CD4-positive, alpha-beta T cell treated with Interleukin-6 for 4 hours (primary cell): ENCODE data around the gene PLK4.
"Not testable (repeated sequence)": the region's sequence is repeated elsewhere in the genome, so short reads cannot be mapped to it uniquely, and the experiment has no call there.

ENCODE experiments used
- DNase-seq: peaks from one replicate; pipeline ENCODE4 v3.0.0-alpha.2; 2020; ENCODE audit warnings: mixed read lengths

The PLK4 gene

DNA sequence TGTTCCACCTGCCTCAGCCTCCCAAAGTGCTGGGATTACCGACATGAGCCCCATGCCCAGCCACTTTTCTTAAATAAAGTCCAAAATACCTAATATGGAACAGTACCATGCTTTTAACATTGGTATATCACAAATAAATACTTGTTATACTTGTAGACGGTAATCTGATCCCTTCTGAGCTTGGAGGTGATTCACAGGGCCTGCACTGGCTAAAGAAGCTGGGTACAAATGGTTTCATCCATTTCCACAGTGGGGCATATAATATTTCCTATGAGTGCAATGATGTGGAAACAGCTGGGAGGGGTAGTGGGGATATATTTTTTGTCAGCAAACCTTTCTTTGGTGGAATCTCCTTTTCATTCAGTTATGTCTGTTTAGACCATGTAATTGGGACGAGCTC, 35.8 kb downstream of the PLK4 start:
- DNase-seq, result no peak

GRCh38 chr4:127917151-127917550, 36.5 kb downstream of the PLK4 start:
- DNase-seq, result no peak

GRCh38 chr4:127920521-127920920, 39.8 kb downstream of the PLK4 start:
- DNase-seq, result no peak

DNA sequence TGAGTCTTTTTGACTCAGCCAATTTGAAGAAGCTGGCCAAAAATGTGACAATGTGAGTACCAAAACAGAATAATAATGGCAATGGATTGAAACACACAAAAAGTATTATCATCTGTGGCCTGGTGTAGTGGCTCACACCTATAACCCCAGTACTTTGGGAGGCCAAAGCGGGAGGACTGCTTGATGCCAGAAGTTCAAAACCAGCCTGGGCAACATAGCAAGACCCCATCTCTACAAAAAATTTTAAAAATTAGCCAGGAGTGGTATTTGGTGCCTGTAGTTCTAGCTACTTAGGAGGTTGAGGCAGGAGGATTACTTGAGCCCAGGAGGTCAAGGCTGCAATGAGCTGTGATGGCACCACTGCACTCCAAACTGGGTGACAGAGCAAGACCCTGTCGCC, 41.5 kb downstream of the PLK4 start:
- DNase-seq, result no peak

GRCh38 chr4:127925720-127926119, 45.0 kb downstream of the PLK4 start:
- DNase-seq, result not testable (repeated sequence)

DNA sequence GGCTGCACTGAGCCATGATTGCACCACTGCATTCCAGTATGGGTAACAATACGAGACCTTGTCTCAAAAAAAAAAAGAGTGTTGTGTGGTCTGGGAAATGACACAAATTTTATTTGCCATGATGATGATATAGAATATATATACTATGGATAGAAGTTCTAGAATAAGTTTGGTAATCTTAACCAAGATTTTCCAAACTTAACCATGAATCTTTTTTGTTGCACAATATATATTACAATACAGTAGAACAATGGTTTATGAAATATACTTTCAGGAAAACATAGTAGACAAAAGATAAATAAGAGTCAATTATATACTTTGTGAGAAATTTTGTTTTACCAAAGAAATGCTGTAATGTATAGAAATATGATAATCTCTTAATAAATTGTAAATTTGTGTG, 49.5 kb downstream of the PLK4 start:
- no peak for DNase-seq

- not testable (repeated sequence) for DNase-seq
These were observed 51.1 kb downstream of the PLK4 start for GRCh38 chr4:127931836-127932235.

DNA sequence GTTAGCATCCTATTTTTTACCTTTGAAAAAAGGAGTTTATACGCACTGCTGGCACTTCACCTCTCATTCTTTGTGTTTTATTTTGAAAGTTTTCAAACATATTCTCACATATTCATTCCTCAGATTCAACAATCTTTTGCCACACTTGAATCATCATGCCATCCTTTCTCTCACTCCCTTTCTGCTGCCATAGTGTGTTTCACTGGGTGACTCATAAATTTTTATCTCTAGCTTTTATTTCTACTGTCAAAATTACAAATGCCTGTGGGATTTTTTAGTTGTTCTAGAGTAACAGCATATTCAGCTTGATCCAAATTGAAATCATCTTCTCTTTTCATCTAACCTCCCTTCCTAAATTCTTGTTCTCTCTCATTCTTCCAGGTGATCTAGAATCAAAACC, 56.3 kb downstream of the PLK4 start:
- DNase-seq, result no peak
